Panc1 (cell line): ENCODE data around the gene SFMBT1. TPM values are rescaled to one million over a fixed set of nuclear protein-coding genes. Genes with fewer than 3 reads are reported as not detected.

Experiments used
- ATAC-seq: fragments of 200-7000 bp; cut with Tn5 transposase; 2 replicates; pipeline ENCODE4 v1.9.1; 2020; ENCODE audit warnings: mild to moderate bottlenecking, moderate library complexity
- BruUV-seq: library from RNA; stranded (reverse); fragments of 400-500 nt; replicated peaks from 2 replicates; lab custom pipeline; 2021; lab: Mats Ljungman, UMichigan
- CTCF ChIA-PET: fragments of 300-600 bp; sonication (Branson Sonifier 250); formaldehyde crosslinking; loops from one replicate; lab custom pipeline; 2022; ENCODE audit warnings: antibody characterized with exemption; lab: Charles Lee
- POLR2A ChIA-PET: fragments of 300-600 bp; sonication (Branson Sonifier 250); formaldehyde crosslinking; loops from one replicate; lab custom pipeline; 2022; ENCODE audit warnings: antibody characterized with exemption; lab: Charles Lee
- DNase-seq: peaks from one replicate; pipeline ENCODE4 v3.0.0-alpha.2; 2010; ENCODE audit warnings: low read depth, low spot score
- H3K27ac ChIP-seq: 2 replicates; pipeline ENCODE4 v1.5.1; 2011; ENCODE audit warnings: mild to moderate bottlenecking, low read length, inconsistent platforms
- H3K27me3 ChIP-seq: fragments of 200-500 bp; sonication (Bioruptor generic); 2 replicates; pipeline ENCODE4 v1.6.0; 2014; ENCODE audit warnings: low read length, inconsistent platforms; ENCODE audit not compliant: control insufficient read depth, insufficient read depth
- H3K36me3 ChIP-seq: fragments of 200-500 bp; sonication (Bioruptor generic); 2 replicates; pipeline ENCODE4 v1.5.1; 2014; ENCODE audit warnings: inconsistent platforms, mild to moderate bottlenecking, low read length, moderate library complexity; ENCODE audit not compliant: control insufficient read depth, insufficient read depth
- H3K4me1 ChIP-seq: 2 replicates; pipeline ENCODE4 v1.5.1; 2011; ENCODE audit warnings: inconsistent platforms, mild to moderate bottlenecking, low read length, moderate library complexity; ENCODE audit not compliant: control insufficient read depth, insufficient read depth
- H3K4me3 ChIP-seq, 2 experiments: 2 replicates each; pipeline ENCODE4 v1.5.1; 2011 to 2012; ENCODE audit warnings: low read depth in 2 of 2, low read length in 2 of 2, mild to moderate bottlenecking in 2 of 2, inconsistent platforms in 1 of 2, moderate library complexity in 1 of 2
- H3K9me3 ChIP-seq: fragments of 200-500 bp; sonication (Bioruptor generic); 2 replicates; pipeline ENCODE4 v1.5.1; 2014; ENCODE audit warnings: low read depth, mild to moderate bottlenecking, inconsistent platforms, low read length, moderate library complexity; ENCODE audit not compliant: control insufficient read depth, insufficient read depth
- POLR2AphosphoS5 ChIP-seq: IDR thresholded peaks from 2 replicates; pipeline ENCODE4 v1.6.1; 2012; ENCODE audit warnings: mild to moderate bottlenecking, low read depth, low read length, moderate library complexity
- SIN3A ChIP-seq: IDR thresholded peaks from 2 replicates; pipeline ENCODE4 v1.6.1; 2012; ENCODE audit warnings: low read depth, mild to moderate bottlenecking, low read length, moderate library complexity, borderline replicate concordance; ENCODE audit not compliant: insufficient read depth
- TCF7L2 ChIP-seq: IDR thresholded peaks from 2 replicates; pipeline ENCODE4 v1.6.1; 2011; ENCODE audit warnings: mild to moderate bottlenecking, low read depth, low read length, inconsistent platforms
- in situ Hi-C: cut with HindIII; loops from 2 replicates; pipeline ENCODE4 v1.10.0; 2016; ENCODE audit warnings: low sequenced_read_pairs, low pct_unique_long_range_greater_than_20kb
- intact Hi-C: fragments of 100-400 bp; cut with micrococcal nuclease; formaldehyde crosslinking; loops from one replicate; pipeline ENCODE4 v1.10.0; 2022; ENCODE audit not compliant: unreplicated experiment
- total RNA-seq: library from RNA; stranded (reverse); gene quantifications from one replicate; pipeline ENCODE4 v1.2.1, GENCODE V29; 2021; ENCODE audit not compliant: unreplicated experiment
- TF ChIP-seq, protein P1 (sequence below): fragments of 450-650 bp; IDR thresholded peaks from 2 replicates; pipeline ENCODE4 v1.5.1; 2017; ENCODE audit warnings: mild to moderate bottlenecking
- TF ChIP-seq, protein P2 (sequence below), 2 experiments: IDR thresholded peaks; 2 replicates each; pipeline ENCODE4 v1.6.1; 2011 to 2012; ENCODE audit warnings: low read depth in 2 of 2, control low read depth in 1 of 2, low read length in 1 of 2, mild to moderate bottlenecking in 1 of 2, moderate library complexity in 1 of 2; ENCODE audit not compliant: insufficient read depth in 1 of 2

The SFMBT1 gene
- total RNA-seq, 1 experiment from 2014 or later: 24.4 TPM

DNA sequence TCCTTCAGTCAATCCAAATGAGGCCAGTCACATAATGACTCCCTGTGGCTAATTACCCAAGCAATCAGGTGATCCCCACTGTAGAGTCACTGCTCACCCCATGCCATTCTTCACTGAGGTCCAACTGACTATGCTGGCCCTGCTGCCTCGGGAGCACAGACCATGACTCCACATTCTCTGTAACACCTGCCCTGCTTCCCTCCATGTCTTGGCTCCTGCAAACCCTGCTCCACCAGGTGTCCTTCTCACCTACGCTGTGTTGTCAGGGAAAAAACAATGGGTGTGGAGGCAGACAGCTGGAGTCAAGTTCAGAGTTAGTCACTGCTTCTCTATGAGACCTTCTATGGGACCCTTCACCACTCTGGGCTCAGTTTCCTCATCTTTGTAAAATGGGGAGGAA, 6.1 kb upstream of the SFMBT1 start:
- DNase-seq (no peak), ATAC-seq (no peak)
- Histone ChIP-seq H3K27me3 (no peaks in the 10 kb centered on the region), H3K27ac (no peak overlapping the region), H3K4me3 (no peak overlapping the region), H3K36me3 (no peaks in the 10 kb centered on the region), H3K4me1 (no peaks in the 10 kb centered on the region), H3K9me3 (no peaks in the 10 kb centered on the region)
- CTCF ChIA-PET: no interaction called here
- POLR2A ChIA-PET: no interaction called here
- intact Hi-C loops: no loop called here
- in situ Hi-C loops: no loop called here
- no TSS peak for BruUV-seq
- TF ChIP-seq SIN3A: no peak

DNA sequence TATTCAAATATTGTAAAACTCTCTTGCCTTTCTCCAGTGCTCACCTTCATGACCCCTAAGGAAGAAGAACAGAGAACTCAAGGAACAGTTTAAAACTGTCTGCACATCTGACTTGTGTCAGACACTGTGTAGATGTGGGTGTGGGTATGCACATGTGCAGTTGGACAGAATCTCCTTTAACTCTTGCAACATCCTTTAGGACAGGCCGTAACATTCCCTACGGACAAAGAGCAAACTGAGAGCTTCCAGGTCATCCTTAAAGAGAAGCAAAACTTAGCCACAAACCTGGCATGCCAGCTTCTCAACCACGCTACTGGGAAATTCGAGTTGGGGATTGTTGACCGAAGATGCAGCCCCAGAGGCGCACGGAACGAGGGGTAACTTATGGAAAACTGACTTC, 4.1 kb upstream of the SFMBT1 start:
- H3K9me3 ChIP-seq: no peaks in the 10 kb centered on the region
- TF ChIP-seq, protein P1, sequence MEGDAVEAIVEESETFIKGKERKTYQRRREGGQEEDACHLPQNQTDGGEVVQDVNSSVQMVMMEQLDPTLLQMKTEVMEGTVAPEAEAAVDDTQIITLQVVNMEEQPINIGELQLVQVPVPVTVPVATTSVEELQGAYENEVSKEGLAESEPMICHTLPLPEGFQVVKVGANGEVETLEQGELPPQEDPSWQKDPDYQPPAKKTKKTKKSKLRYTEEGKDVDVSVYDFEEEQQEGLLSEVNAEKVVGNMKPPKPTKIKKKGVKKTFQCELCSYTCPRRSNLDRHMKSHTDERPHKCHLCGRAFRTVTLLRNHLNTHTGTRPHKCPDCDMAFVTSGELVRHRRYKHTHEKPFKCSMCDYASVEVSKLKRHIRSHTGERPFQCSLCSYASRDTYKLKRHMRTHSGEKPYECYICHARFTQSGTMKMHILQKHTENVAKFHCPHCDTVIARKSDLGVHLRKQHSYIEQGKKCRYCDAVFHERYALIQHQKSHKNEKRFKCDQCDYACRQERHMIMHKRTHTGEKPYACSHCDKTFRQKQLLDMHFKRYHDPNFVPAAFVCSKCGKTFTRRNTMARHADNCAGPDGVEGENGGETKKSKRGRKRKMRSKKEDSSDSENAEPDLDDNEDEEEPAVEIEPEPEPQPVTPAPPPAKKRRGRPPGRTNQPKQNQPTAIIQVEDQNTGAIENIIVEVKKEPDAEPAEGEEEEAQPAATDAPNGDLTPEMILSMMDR: no peak
- TF ChIP-seq, protein P2, sequence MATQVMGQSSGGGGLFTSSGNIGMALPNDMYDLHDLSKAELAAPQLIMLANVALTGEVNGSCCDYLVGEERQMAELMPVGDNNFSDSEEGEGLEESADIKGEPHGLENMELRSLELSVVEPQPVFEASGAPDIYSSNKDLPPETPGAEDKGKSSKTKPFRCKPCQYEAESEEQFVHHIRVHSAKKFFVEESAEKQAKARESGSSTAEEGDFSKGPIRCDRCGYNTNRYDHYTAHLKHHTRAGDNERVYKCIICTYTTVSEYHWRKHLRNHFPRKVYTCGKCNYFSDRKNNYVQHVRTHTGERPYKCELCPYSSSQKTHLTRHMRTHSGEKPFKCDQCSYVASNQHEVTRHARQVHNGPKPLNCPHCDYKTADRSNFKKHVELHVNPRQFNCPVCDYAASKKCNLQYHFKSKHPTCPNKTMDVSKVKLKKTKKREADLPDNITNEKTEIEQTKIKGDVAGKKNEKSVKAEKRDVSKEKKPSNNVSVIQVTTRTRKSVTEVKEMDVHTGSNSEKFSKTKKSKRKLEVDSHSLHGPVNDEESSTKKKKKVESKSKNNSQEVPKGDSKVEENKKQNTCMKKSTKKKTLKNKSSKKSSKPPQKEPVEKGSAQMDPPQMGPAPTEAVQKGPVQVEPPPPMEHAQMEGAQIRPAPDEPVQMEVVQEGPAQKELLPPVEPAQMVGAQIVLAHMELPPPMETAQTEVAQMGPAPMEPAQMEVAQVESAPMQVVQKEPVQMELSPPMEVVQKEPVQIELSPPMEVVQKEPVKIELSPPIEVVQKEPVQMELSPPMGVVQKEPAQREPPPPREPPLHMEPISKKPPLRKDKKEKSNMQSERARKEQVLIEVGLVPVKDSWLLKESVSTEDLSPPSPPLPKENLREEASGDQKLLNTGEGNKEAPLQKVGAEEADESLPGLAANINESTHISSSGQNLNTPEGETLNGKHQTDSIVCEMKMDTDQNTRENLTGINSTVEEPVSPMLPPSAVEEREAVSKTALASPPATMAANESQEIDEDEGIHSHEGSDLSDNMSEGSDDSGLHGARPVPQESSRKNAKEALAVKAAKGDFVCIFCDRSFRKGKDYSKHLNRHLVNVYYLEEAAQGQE (IDR thresholded peaks at IDR 0.05; ENCODE audit: insufficient read depth in 1 of 2, low read depth in 2 of 2, low read length in 1 of 2): no peak
- TF ChIP-seq POLR2AphosphoS5 (no peak), SIN3A (no peak), TCF7L2 (no peak)
- in situ Hi-C loops: no loop called here
- H3K36me3 ChIP-seq: no peaks in the 10 kb centered on the region
- H3K27ac ChIP-seq: no peak overlapping the region
- no peaks in the 10 kb centered on the region for H3K27me3 ChIP-seq
- intact Hi-C loops: no loop called here
- ATAC-seq: no peak
- H3K4me1 ChIP-seq: no peaks in the 10 kb centered on the region
- ChIA-PET CTCF (interaction anchor here (0.7 kb wide), 1 partner anchor 24 kb away, joined by 10 read pairs; no protein-coding TSS in a partner anchor), POLR2A (no interaction called here)
- no TSS peak for BruUV-seq
- H3K4me3 ChIP-seq: no peak overlapping the region
- DNase-seq: no peak
